ENCODE results near the gene PCDHA6. TPM values are rescaled to one million over a fixed set of nuclear protein-coding genes. Genes with fewer than 3 reads are reported as not detected.

Gene PCDHA6
- total and polyA plus RNA-seq, 2 of the 4 experiments (the other 2 are of a cell fraction) = 0.03 TPM; not detected in 1

DNA sequence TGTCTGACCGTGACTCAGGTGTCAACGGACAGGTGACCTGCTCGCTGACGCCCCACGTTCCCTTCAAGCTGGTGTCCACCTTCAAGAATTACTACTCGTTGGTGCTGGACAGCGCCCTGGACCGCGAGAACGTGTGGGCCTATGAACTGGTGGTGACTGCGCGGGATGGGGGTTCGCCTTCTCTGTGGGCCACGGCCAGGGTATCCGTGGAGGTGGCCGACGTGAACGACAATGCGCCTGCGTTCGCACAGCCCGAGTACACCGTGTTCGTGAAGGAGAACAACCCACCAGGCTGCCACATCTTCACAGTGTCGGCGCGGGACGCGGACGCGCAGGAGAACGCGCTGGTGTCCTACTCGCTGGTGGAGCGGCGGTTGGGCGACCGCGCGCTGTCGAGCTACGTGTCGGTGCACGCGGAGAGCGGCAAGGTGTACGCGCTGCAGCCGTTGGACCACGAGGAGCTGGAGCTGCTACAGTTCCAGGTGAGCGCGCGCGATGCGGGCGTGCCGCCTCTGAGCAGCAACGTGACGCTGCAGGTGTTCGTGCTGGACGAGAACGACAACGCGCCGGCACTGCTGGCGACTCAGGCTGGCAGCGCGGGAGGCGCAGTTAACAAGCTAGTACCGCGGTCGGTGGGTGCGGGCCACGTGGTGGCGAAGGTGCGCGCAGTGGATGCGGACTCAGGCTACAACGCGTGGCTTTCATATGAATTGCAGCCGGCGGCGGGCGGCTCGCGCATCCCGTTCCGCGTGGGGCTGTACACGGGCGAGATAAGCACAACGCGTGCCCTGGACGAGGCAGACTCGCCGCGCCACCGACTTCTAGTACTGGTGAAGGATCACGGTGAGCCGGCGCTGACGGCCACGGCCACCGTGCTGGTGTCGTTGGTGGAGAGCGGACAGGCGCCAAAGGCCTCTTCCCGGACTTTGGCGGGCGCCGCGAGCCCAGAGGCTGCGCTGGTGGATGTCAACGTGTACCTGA is 42.8 kb downstream of the PCDHA6 start:
- POLR2A ChIA-PET (ENCODE audit: unreplicated experiment) = no interaction called here
- H4K20me1 ChIP-seq (ENCODE audit: insufficient read depth, low read length) = no peaks in the 10 kb centered on the region
- no peak overlapping the region for H4K5ac ChIP-seq (ENCODE audit: low read depth, low read length)
- intact Hi-C loops (cut with micrococcal nuclease) (no loop called here), dilution Hi-C loops (cut with HindIII; ENCODE audit: low sequenced_read_pairs, unreplicated experiment) (no loop called here), in situ Hi-C loops (cut with MboI; ENCODE audit: low sequenced_read_pairs) (no loop called here)
- H3K4ac ChIP-seq (ENCODE audit: low read depth, low read length) = no peak overlapping the region
- H2BK120ac ChIP-seq (ENCODE audit: low read depth, low read length) = no peak overlapping the region
- ATAC-seq (ENCODE audit: low read depth) = no peak
- no TSS peak for BruUV-seq (replicated peaks)
- no peaks in the 10 kb centered on the region for H3K79me1 ChIP-seq (ENCODE audit: low read depth in 1 of 2, low read length in 2 of 2)
- no peak overlapping the region for H4K91ac ChIP-seq (ENCODE audit: insufficient read depth, low read depth, low read length)
- no peak overlapping the region for H3K9ac ChIP-seq (ENCODE audit: low read depth, low read length)
- no peak overlapping the region for H3K23ac ChIP-seq (ENCODE audit: low read depth, low read length)
- H2AK9ac ChIP-seq (replicated peaks; ENCODE audit: low read depth, low read length, poor library complexity) = no peak overlapping the region
- WGBS, 2 experiments (ENCODE audit: extremely low coverage in 2 of 2, insufficient read length in 1 of 2) = 49% methylated on average over 96 of the region's 114 CpGs; no CpG with 5 or more reads in 1 of the 2 experiments
- no peak overlapping the region for H2BK5ac ChIP-seq (ENCODE audit: low read depth, low read length, poor library complexity, severe bottlenecking)
- H3K4me3 ChIP-seq (ENCODE audit: insufficient read depth, low read depth, low read length) = no peak overlapping the region
- no peak overlapping the region for H4K8ac ChIP-seq (ENCODE audit: low read depth in 2 of 2, low read length in 2 of 2)
- no peaks in the 10 kb centered on the region for H3K27me3 ChIP-seq (ENCODE audit: control insufficient read depth, insufficient read depth, low read length)
- H3K56ac ChIP-seq (ENCODE audit: extremely low read depth, insufficient read depth, low read length) = no peak overlapping the region
- no peak overlapping the region for H3K27ac ChIP-seq (ENCODE audit: insufficient read depth, low read length)
- H3K18ac ChIP-seq (ENCODE audit: low read depth, low read length) = no peak overlapping the region
- CTCF ChIA-PET = no interaction called here
- no peak overlapping the region for H3K4me2 ChIP-seq (ENCODE audit: low read depth, low read length)
- no peak overlapping the region for H2BK20ac ChIP-seq (ENCODE audit: low read depth, low read length)
- peaks cover 20% of the 10 kb centered on the region for H3K9me3 ChIP-seq (ENCODE audit: control insufficient read depth, insufficient read depth, low read length)
- TF ChIP-seq RFX5 (IDR thresholded peaks at IDR 0.05; ENCODE audit: low read depth, low read length) (no peak), CEBPB (IDR thresholded peaks at IDR 0.05; ENCODE audit: low read depth, low read length) (no peak), RAD21 (IDR thresholded peaks at IDR 0.05; ENCODE audit: low read length) (no peak), MAZ (IDR thresholded peaks at IDR 0.05; ENCODE audit: borderline replicate concordance, low read depth, low read length) (no peak), NFE2L2 (IDR thresholded peaks at IDR 0.05; ENCODE audit: low read depth, low read length) (no peak), BHLHE40 (IDR thresholded peaks at IDR 0.05; ENCODE audit: low read depth, low read length) (no peak)
- TF ChIP-seq, protein P1, sequence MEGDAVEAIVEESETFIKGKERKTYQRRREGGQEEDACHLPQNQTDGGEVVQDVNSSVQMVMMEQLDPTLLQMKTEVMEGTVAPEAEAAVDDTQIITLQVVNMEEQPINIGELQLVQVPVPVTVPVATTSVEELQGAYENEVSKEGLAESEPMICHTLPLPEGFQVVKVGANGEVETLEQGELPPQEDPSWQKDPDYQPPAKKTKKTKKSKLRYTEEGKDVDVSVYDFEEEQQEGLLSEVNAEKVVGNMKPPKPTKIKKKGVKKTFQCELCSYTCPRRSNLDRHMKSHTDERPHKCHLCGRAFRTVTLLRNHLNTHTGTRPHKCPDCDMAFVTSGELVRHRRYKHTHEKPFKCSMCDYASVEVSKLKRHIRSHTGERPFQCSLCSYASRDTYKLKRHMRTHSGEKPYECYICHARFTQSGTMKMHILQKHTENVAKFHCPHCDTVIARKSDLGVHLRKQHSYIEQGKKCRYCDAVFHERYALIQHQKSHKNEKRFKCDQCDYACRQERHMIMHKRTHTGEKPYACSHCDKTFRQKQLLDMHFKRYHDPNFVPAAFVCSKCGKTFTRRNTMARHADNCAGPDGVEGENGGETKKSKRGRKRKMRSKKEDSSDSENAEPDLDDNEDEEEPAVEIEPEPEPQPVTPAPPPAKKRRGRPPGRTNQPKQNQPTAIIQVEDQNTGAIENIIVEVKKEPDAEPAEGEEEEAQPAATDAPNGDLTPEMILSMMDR (conservative IDR thresholded peaks at IDR 0.05; ENCODE audit: low read depth, low read length) = no peak
- H3K36me3 ChIP-seq (ENCODE audit: control insufficient read depth, insufficient read depth, low read length) = no peaks in the 10 kb centered on the region
- H3K4me1 ChIP-seq (ENCODE audit: control insufficient read depth, insufficient read depth, low read length) = no peaks in the 10 kb centered on the region
- H3K9me1 ChIP-seq (ENCODE audit: insufficient read depth, low read length) = no peaks in the 10 kb centered on the region
- no peak overlapping the region for H3K14ac ChIP-seq (replicated peaks; ENCODE audit: low read depth, low read length)
- H2BK15ac ChIP-seq (ENCODE audit: low read depth, low read length) = no peak overlapping the region
- DNase-seq = no peak
- H2AFZ ChIP-seq (replicated peaks; ENCODE audit: low read length, poor library complexity) = no peak overlapping the region
- no peak overlapping the region for H2AK5ac ChIP-seq (ENCODE audit: low read depth, low read length)
